ENCODE results near the gene C16orf96. TPM values are rescaled to one million over a fixed set of nuclear protein-coding genes. Genes with fewer than 3 reads are reported as not detected.

C16orf96 gene
- total RNA-seq, 1 experiment from 2014 or later = 1.4 TPM

DNA sequence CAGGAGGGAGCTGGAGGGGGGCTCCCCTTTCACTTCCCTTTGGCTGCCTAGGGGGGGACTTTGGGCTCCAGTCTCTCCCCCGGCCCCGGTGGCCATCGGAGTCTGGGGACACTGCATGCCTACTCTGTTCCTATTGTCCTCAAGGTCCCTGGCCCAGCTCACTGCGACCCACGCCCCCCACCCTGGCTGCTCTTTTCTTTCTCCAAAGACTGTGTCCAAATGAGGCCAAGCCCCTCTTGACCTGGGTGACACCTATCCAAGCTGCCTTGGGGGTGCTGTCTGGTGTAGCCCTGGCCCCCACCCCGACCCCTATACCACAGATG is 45.7 kb downstream of the C16orf96 start:
- H3K23ac ChIP-seq (ENCODE audit: insufficient read length, low read depth, low read length) = no peak overlapping the region
- WGBS (ENCODE audit: extremely low coverage, insufficient read length, low lambda C conversion rate) = no CpG with 5 or more reads among the region's 6 CpGs

More for the DNA sequence above, 45.7 kb downstream of the C16orf96 start:
- Histone ChIP-seq H3K9ac (ENCODE audit: extremely low read depth, insufficient read length, low read length) (no peak overlapping the region), H4K20me1 (ENCODE audit: control insufficient read depth, insufficient read depth, insufficient read length) (no peaks in the 10 kb centered on the region), H3K4me1 (ENCODE audit: insufficient read depth, low read length) (no peaks in the 10 kb centered on the region), H2AFZ (ENCODE audit: low read length) (no peak overlapping the region), H3K79me2 (ENCODE audit: insufficient read depth, low read length) (no peaks in the 10 kb centered on the region), H3K79me1 (ENCODE audit: insufficient read depth, low read depth, low read length, poor library complexity, severe bottlenecking) (no peaks in the 10 kb centered on the region), H3K18ac (ENCODE audit: insufficient read length, low read depth, low read length) (no peak overlapping the region), H2BK20ac (ENCODE audit: low read depth, low read length, poor library complexity, severe bottlenecking) (no peak overlapping the region), H4K91ac (ENCODE audit: insufficient read length, low read depth, low read length) (no peak overlapping the region), H4K8ac (replicated peaks; ENCODE audit: insufficient read length, low read depth, low read length) (no peak overlapping the region), H4K5ac (ENCODE audit: insufficient read length, low read depth, low read length) (no peak overlapping the region), H2BK120ac (ENCODE audit: low read depth, low read length, poor library complexity, severe bottlenecking) (no peak overlapping the region), H3K27ac (ENCODE audit: insufficient read length, low read depth, low read length) (no peak overlapping the region), H2BK15ac (ENCODE audit: low read depth, low read length) (no peak overlapping the region), H3K23me2 (ENCODE audit: insufficient read length, low read depth, low read length, poor library complexity, severe bottlenecking) (no peaks in the 10 kb centered on the region), H3K14ac (ENCODE audit: insufficient read depth, low read length) (no peak overlapping the region), H3K9me3 (ENCODE audit: control insufficient read depth, low read depth, low read length) (no peaks in the 10 kb centered on the region), H3K4ac (ENCODE audit: low read depth, low read length) (no peak overlapping the region), H3K27me3 (ENCODE audit: insufficient read depth, low read length) (no peaks in the 10 kb centered on the region), H2AK5ac (ENCODE audit: insufficient read length, low read length) (no peak overlapping the region), H3T11ph (ENCODE audit: low read length) (no peak overlapping the region), H3K4me2 (ENCODE audit: insufficient read depth, insufficient read length, low read length) (no peak overlapping the region), H2BK5ac (ENCODE audit: insufficient read length, low read length) (no peak overlapping the region), H3K56ac (ENCODE audit: insufficient read length, low read depth, low read length) (no peak overlapping the region), H2BK12ac (ENCODE audit: insufficient read length, low read depth, low read length) (no peak overlapping the region)
- no peaks in the 10 kb centered on the region for H3K9me3 Mint-ChIP-seq
- H3K27ac Mint-ChIP-seq = no peak overlapping the region; a peak in 1 of 7 replicates
- no peak overlapping the region for H3K4me3 Mint-ChIP-seq
- H3K4me1 Mint-ChIP-seq = peaks cover 12 to 27% of the 10 kb centered on the region in 2 experiments
- peaks cover 2% of the 10 kb centered on the region for H3K27me3 Mint-ChIP-seq (ENCODE audit: low read depth)
- no peak for DNase-seq
- TF ChIP-seq CTCF (conservative IDR thresholded peaks at IDR 0.05) = no peak
- H3K36me3 Mint-ChIP-seq (ENCODE audit: insufficient read depth in 1 of 3, low read depth in 3 of 3) = peaks cover 0 to 7% (median 0%) of the 10 kb centered on the region in 3 experiments; a peak in 1 of 7 replicates
